ENCODE results near the gene OPTC.

Gene OPTC

GRCh38 chr1:203491664-203492063 is 2.3 kb upstream of the OPTC start:
- no peak for DNase-seq (ENCODE audit: low read depth, low spot score)

- DNase-seq (ENCODE audit: low read depth, low spot score): no peak
Measured at GRCh38 chr1:203492082-203492747, 1.7 kb upstream of the OPTC start.

GRCh38 chr1:203492748-203493130 is 1.2 kb upstream of the OPTC start:
- no peak for DNase-seq (ENCODE audit: low read depth, low spot score)

GRCh38 chr1:203495845-203496244 is 1.9 kb downstream of the OPTC start:
- no peak for DNase-seq (ENCODE audit: low read depth, low spot score)

- DNase-seq (ENCODE audit: low read depth, low spot score): no peak
Measured at GRCh38 chr1:203497269-203497777, 3.4 kb downstream of the OPTC start.

GRCh38 chr1:203499643-203500278 is 5.8 kb downstream of the OPTC start:
- DNase-seq (ENCODE audit: low read depth, low spot score): no peak

- DNase-seq (ENCODE audit: low read depth, low spot score): no peak
Measured at GRCh38 chr1:203500279-203500678, 6.3 kb downstream of the OPTC start.

GRCh38 chr1:203503836-203504235 is 9.9 kb downstream of the OPTC start:
- DNase-seq (ENCODE audit: low read depth, low spot score): no peak

GRCh38 chr1:203504400-203505250 is 10.7 kb downstream of the OPTC start:
- peak; percentile 55 for DNase-seq (ENCODE audit: low read depth, low spot score)

- no peak for DNase-seq (ENCODE audit: low read depth, low spot score)
Measured at GRCh38 chr1:203505526-203506204, 11.7 kb downstream of the OPTC start.

GRCh38 chr1:203506858-203507626 is 13.1 kb downstream of the OPTC start:
- no peak for DNase-seq (ENCODE audit: low read depth, low spot score)

- no peak for DNase-seq (ENCODE audit: low read depth, low spot score)
Measured at GRCh38 chr1:203507759-203508158, 13.8 kb downstream of the OPTC start.

- no peak for DNase-seq (ENCODE audit: low read depth, low spot score)
Measured at GRCh38 chr1:203508463-203509073, 14.6 kb downstream of the OPTC start.

- DNase-seq (ENCODE audit: low read depth, low spot score): no peak
Measured at GRCh38 chr1:203509135-203509534, 15.2 kb downstream of the OPTC start.

- DNase-seq (ENCODE audit: low read depth, low spot score): no peak
Measured at GRCh38 chr1:203511513-203511912, 17.6 kb downstream of the OPTC start.

- DNase-seq (ENCODE audit: low read depth, low spot score): no peak
Measured at GRCh38 chr1:203511930-203512329, 18.0 kb downstream of the OPTC start.

GRCh38 chr1:203512517-203512847 is 18.5 kb downstream of the OPTC start:
- no peak for DNase-seq (ENCODE audit: low read depth, low spot score)

GRCh38 chr1:203512848-203513584 is 19.1 kb downstream of the OPTC start:
- DNase-seq (ENCODE audit: low read depth, low spot score): no peak

GRCh38 chr1:203513585-203514031 is 19.7 kb downstream of the OPTC start:
- DNase-seq (ENCODE audit: low read depth, low spot score): no peak

- DNase-seq (ENCODE audit: low read depth, low spot score): no peak
Measured at GRCh38 chr1:203516184-203516583, 22.2 kb downstream of the OPTC start.

All from activated naive CD8-positive, alpha-beta T cell treated with anti-CD3 and anti-CD28 coated beads, Interleukin-2, amount 50 U/mL, for 16 hours (primary cell).